NCI-H1048 (cell line): ENCODE measurements around the gene DDX17.
A peak's percentile ranks its signal among the peaks of the same experiment; 100 is the strongest.

ENCODE experiments used
- DNase-seq: peaks from one replicate; lab custom pipeline; 2025; lab: John Stamatoyannopoulos, UW

DDX17 gene

GRCh38 chr22:38465673-38466490, 40.2 kb downstream of the DDX17 start:
- no peak for DNase-seq

GRCh38 chr22:38464992-38465672, 41.0 kb downstream of the DDX17 start:
- no peak for DNase-seq

GRCh38 chr22:38462960-38463784, 42.9 kb downstream of the DDX17 start:
- DNase-seq, result no peak

- DNase-seq, result peak; percentile 78
Observed at GRCh38 chr22:38461414-38462081, 44.6 kb downstream of the DDX17 start.

- no peak for DNase-seq
Observed at GRCh38 chr22:38461057-38461413, 45.1 kb downstream of the DDX17 start.

- no peak for DNase-seq
Observed at GRCh38 chr22:38460426-38460840, 45.7 kb downstream of the DDX17 start.

- DNase-seq, result no peak
Observed at GRCh38 chr22:38456841-38457699, 49.0 kb downstream of the DDX17 start.

GRCh38 chr22:38456272-38456835, 49.8 kb downstream of the DDX17 start:
- DNase-seq, result no peak

GRCh38 chr22:38455530-38456271, 50.4 kb downstream of the DDX17 start:
- no peak for DNase-seq

GRCh38 chr22:38455076-38455529, 51.0 kb downstream of the DDX17 start, which contains the start of gene KCNJ4:
Gene KCNJ4 (minus strand): TSS chr22:38455199. CDS start chr22:38428132, 27,067 bp downstream.
- DNase-seq, result no peak

- DNase-seq, result no peak
Observed at GRCh38 chr22:38454353-38455075, 51.6 kb downstream of the DDX17 start.

- no peak for DNase-seq
Observed at GRCh38 chr22:38453996-38454352, 52.1 kb downstream of the DDX17 start.

- no peak for DNase-seq
Observed at GRCh38 chr22:38453066-38453672, 52.9 kb downstream of the DDX17 start.

- DNase-seq, result no peak
Observed at GRCh38 chr22:38452373-38453065, 53.6 kb downstream of the DDX17 start.

GRCh38 chr22:38451864-38452263, 54.2 kb downstream of the DDX17 start:
- no peak for DNase-seq

GRCh38 chr22:38451404-38451803, 54.7 kb downstream of the DDX17 start:
- no peak for DNase-seq

- DNase-seq, result no peak
Observed at GRCh38 chr22:38450234-38450797, 55.8 kb downstream of the DDX17 start.

GRCh38 chr22:38449776-38450175, 56.3 kb downstream of the DDX17 start:
- DNase-seq, result no peak
